Measurements from ENCODE around the gene TRAF3IP1. TPM values are rescaled to one million over a fixed set of nuclear protein-coding genes. Genes with fewer than 3 reads are reported as not detected.
"Not testable (repeated sequence)": the region's sequence is repeated elsewhere in the genome, so short reads cannot be mapped to it uniquely, and the experiment has no call there.

The TRAF3IP1 gene
- total RNA-seq, 2 experiments from 2014 or later, result 7.9 to 9.2 TPM

DNA sequence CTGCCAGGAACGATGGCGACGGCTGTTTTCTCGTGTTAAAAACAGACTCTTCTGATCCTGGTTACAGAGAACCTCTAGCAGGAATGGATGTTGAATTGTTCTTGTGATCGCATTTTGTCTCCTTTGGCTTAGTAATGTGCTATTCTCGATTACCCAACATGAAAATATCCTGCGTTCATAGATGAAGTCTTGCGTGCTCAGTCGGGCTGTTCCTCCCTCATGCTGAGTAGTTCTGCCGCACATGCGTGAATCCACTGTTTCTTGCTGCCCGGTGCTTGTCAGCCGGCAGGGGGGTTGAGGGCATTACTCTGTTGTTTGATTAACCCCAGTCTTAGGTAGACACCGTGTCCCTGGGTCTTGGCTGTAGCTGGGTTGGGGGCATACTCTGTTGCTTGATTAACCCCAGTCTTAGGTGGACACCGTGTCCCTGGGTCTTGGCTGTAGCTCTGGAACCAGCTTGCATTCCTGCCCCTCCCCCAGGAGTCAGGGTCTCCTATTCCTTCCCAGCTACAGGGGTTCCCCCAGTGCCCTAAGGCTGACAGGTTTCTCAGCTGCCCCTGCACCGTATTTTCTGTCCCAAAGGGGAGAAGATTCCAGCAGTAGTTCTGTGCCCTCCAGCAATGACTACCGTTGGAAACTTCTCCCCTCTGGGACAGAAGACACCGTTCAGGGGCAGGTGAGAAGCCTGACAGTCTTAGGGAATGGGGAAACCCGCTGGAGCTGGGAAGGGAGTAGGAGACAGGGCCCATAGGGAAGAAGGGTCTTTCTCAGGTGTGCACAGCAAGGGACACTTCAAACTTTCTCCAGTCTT lies 84.3 kb downstream of the TRAF3IP1 start:
- Mint-ChIP-seq H3K27ac (no peak overlapping the region), H3K4me3 (no peak overlapping the region), H3K27me3 (no peaks in the 10 kb centered on the region), H3K36me3 (ENCODE audit: low read depth) (no peaks in the 10 kb centered on the region), H3K9me3 (no peaks in the 10 kb centered on the region), H3K4me1 (peaks cover 5% of the 10 kb centered on the region)
- CTCF ChIA-PET, result interaction anchor here (0.5 kb wide), 2 partner anchors 98 to 1848 kb away, joined by 3 to 6 read pairs; no protein-coding TSS in a partner anchor
- POLR2A ChIA-PET, result no interaction called here
- no peak for DNase-seq

- H3K4me1 Mint-ChIP-seq, POLR2A ChIA-PET: not testable (repeated sequence)
Measured at GRCh38 chr2:238405217-238405555, 84.9 kb downstream of the TRAF3IP1 start.

DNA sequence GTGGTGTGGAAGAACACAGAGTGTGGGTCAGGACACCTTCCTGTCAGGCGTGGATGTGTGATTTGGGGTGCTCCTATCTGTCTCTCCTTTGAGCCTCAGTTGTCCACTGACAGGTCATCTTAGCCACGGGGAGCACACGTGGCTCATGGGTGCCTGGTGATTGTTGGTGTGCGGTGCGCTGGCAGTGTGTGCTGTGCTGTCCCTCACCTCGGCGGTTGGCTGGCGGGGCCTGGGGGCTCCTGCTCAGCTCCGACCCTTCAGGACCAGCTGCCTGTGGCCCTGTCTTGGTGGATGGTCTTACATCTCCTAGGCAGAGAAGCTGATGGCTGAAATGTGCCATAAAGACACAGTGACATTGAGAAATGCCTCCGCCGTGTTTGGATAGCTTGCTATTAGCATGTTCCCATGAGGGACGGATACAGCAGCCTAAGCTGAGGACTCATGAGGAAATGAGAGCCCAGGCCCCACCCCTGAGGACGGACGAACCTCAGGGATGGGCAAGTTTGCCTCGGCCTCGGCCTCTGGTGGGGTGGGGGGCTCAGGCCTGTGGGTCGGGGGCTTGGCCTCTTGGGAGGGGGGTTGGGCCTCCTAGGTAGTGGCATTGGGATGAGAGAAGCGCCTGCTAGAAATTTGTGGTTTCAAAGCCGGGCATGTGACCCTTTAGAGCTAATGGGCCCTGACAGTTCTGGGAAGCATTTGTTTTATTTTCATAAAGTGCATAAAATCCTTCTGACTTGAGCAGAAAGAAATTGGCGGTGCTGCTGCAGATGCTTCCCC lies 86.1 kb downstream of the TRAF3IP1 start:
- no peaks in the 10 kb centered on the region for H3K36me3 Mint-ChIP-seq (ENCODE audit: low read depth)
- H3K4me3 Mint-ChIP-seq, result no peak overlapping the region
- peaks cover 5% of the 10 kb centered on the region for H3K4me1 Mint-ChIP-seq
- no peak overlapping the region for H3K27ac Mint-ChIP-seq
- no peak for DNase-seq
- CTCF ChIA-PET, result interaction anchor here (1.0 to 1.2 kb wide), 2 partner anchors 8 to 10 kb away, joined by 3 to 6 read pairs; no protein-coding TSS in a partner anchor
- no peaks in the 10 kb centered on the region for H3K27me3 Mint-ChIP-seq
- POLR2A ChIA-PET, result interaction anchor here (0.6 kb wide), 1 partner anchor 380 kb away, joined by 3 read pairs; no protein-coding TSS in a partner anchor
- H3K9me3 Mint-ChIP-seq, result no peaks in the 10 kb centered on the region

More at GRCh38 chr2:238405217-238405555, 84.9 kb downstream of the TRAF3IP1 start:
- H3K36me3 Mint-ChIP-seq (ENCODE audit: low read depth); H3K9me3 Mint-ChIP-seq; H3K27me3 Mint-ChIP-seq; H3K27ac Mint-ChIP-seq; CTCF ChIA-PET; H3K4me3 Mint-ChIP-seq; DNase-seq: not testable (repeated sequence)

- no peaks in the 10 kb centered on the region for H3K27me3 Mint-ChIP-seq
- peaks cover 5% of the 10 kb centered on the region for H3K4me1 Mint-ChIP-seq
- POLR2A ChIA-PET, result interaction anchor here (0.6 kb wide), 1 partner anchor 379 kb away, joined by 3 read pairs; no protein-coding TSS in a partner anchor
- H3K4me3 Mint-ChIP-seq, result no peak overlapping the region
- CTCF ChIA-PET, result interaction anchor here (1.2 kb wide), 1 partner anchor 10 kb away, joined by 6 read pairs; no protein-coding TSS in a partner anchor
- H3K36me3 Mint-ChIP-seq (ENCODE audit: low read depth), result no peaks in the 10 kb centered on the region
- no peaks in the 10 kb centered on the region for H3K9me3 Mint-ChIP-seq
- no peak for DNase-seq
- H3K27ac Mint-ChIP-seq, result no peak overlapping the region
Measured at GRCh38 chr2:238406998-238407285, 86.6 kb downstream of the TRAF3IP1 start.

- POLR2A ChIA-PET, result no interaction called here
- H3K27ac Mint-ChIP-seq, result no peak overlapping the region
Measured at GRCh38 chr2:238407566-238407965, 87.2 kb downstream of the TRAF3IP1 start.

DNA sequence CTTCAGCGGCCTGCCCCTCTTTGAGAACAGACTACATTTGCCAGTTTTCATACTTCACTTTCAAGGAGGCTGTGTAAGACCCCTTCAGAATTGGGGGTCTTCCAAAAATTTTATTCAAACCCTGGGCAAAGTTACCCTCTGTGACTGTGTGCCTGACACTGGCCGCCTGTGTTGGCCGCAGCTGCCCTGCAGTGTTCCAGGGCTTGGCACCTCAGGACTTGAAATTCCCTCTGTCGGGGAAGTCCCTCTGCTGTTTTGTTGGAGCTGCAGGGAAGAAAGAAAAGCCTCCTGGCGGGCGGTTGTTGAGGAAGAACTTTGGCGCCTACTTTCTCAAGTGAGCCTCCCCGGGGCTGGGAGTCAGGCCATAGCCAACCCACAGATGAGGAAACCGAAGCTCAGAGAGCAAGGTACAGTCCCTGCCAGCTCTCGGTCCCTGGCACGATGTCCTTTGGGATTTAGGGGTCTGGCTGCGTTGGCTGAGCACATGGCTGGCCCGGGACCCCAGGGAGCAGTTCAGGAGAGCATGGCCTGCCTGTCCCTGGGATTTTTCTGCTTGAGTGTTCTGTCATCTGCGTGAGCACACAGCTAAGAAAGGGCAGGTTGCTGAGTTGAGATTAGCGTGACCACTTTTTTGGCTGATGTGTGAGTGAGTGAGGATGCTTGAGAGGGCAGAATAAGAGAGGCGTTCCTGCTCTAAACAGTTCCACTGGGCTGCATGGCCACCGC lies 88.5 kb downstream of the TRAF3IP1 start:
- Mint-ChIP-seq H3K36me3 (ENCODE audit: low read depth) (no peaks in the 10 kb centered on the region), H3K4me3 (no peak overlapping the region), H3K9me3 (no peaks in the 10 kb centered on the region), H3K4me1 (peaks cover 5% of the 10 kb centered on the region), H3K27ac (no peak overlapping the region), H3K27me3 (no peaks in the 10 kb centered on the region)
- DNase-seq, result no peak
- CTCF ChIA-PET, result interaction anchor here (1.1 kb wide), 1 partner anchor 14 kb away, joined by 3 read pairs; no protein-coding TSS in a partner anchor
- POLR2A ChIA-PET, result interaction anchor here (0.6 kb wide), 1 partner anchor 32 kb away, joined by 3 read pairs; no protein-coding TSS in a partner anchor

More at GRCh38 chr2:238407566-238407965, 87.2 kb downstream of the TRAF3IP1 start:
- Mint-ChIP-seq H3K9me3 (no peaks in the 10 kb centered on the region), H3K36me3 (ENCODE audit: low read depth) (no peaks in the 10 kb centered on the region), H3K27me3 (no peaks in the 10 kb centered on the region), H3K4me3 (no peak overlapping the region), H3K4me1 (peaks cover 5% of the 10 kb centered on the region)
- CTCF ChIA-PET, result no interaction called here
- no peak for DNase-seq

GRCh38 chr2:238409341-238410199 lies 89.3 kb downstream of the TRAF3IP1 start:
- peaks cover 5% of the 10 kb centered on the region for H3K4me1 Mint-ChIP-seq
- H3K9me3 Mint-ChIP-seq, result no peaks in the 10 kb centered on the region
- no peak overlapping the region for H3K27ac Mint-ChIP-seq
- ChIA-PET CTCF (interaction anchor here (1.1 kb wide), 1 partner anchor 15 kb away, joined by 3 read pairs; no protein-coding TSS in a partner anchor), POLR2A (interaction anchor here (0.6 kb wide), 1 partner anchor 33 kb away, joined by 3 read pairs; no protein-coding TSS in a partner anchor)
- no peak for DNase-seq
- H3K4me3 Mint-ChIP-seq, result no peak overlapping the region
- no peaks in the 10 kb centered on the region for H3K36me3 Mint-ChIP-seq (ENCODE audit: low read depth)
- H3K27me3 Mint-ChIP-seq, result no peaks in the 10 kb centered on the region

DNA sequence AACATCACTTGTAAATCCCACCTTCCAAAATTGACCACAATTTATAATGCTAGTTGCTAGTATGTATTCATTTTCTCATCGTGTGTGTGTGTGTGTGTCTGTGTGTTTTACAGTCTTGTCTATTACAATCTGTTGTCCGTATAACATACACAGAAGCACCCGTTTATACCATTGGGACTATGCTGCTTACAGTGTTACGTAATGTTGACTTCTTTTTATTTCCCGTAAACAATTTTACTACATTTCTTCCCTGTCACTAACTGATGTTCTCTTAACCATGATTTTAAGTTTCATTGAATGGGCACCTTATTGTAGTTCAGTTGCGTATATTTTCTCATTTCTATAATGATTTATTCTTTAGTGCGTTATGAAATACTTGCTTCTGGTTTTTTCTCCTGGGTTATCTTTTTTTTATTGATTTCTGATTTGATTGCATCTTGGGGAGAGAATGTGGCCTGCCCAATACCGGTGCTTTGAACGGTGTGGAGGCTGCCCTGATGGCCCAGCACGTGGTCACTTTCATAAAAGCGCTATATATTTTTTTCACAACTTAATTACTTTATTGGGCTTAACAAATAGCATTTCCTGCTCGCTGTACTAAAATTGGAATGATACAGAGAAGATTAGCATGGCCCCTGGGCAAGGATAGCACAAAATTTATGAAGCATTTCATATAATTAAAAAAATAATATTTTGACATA lies 91.9 kb downstream of the TRAF3IP1 start:
- H3K27me3 Mint-ChIP-seq, result no peaks in the 10 kb centered on the region
- H3K36me3 Mint-ChIP-seq (ENCODE audit: low read depth), result no peaks in the 10 kb centered on the region
- POLR2A ChIA-PET, result no interaction called here
- peaks cover 3% of the 10 kb centered on the region for H3K4me1 Mint-ChIP-seq
- CTCF ChIA-PET, result no interaction called here
- peaks cover 10% of the 10 kb centered on the region for H3K9me3 Mint-ChIP-seq
- no peak overlapping the region for H3K4me3 Mint-ChIP-seq
- no peak for DNase-seq
- no peak overlapping the region for H3K27ac Mint-ChIP-seq

GRCh38 chr2:238413368-238413767 lies 93.0 kb downstream of the TRAF3IP1 start:
- Mint-ChIP-seq H3K4me1 (peaks cover 3% of the 10 kb centered on the region), H3K36me3 (ENCODE audit: low read depth) (no peaks in the 10 kb centered on the region), H3K4me3 (no peak overlapping the region), H3K27ac (no peak overlapping the region), H3K27me3 (no peaks in the 10 kb centered on the region), H3K9me3 (peaks cover 10% of the 10 kb centered on the region)
- DNase-seq, result no peak
- POLR2A ChIA-PET, result no interaction called here
- CTCF ChIA-PET, result interaction anchor here (1.7 kb wide), 1 partner anchor 10 kb away, joined by 7 read pairs; no protein-coding TSS in a partner anchor

DNA sequence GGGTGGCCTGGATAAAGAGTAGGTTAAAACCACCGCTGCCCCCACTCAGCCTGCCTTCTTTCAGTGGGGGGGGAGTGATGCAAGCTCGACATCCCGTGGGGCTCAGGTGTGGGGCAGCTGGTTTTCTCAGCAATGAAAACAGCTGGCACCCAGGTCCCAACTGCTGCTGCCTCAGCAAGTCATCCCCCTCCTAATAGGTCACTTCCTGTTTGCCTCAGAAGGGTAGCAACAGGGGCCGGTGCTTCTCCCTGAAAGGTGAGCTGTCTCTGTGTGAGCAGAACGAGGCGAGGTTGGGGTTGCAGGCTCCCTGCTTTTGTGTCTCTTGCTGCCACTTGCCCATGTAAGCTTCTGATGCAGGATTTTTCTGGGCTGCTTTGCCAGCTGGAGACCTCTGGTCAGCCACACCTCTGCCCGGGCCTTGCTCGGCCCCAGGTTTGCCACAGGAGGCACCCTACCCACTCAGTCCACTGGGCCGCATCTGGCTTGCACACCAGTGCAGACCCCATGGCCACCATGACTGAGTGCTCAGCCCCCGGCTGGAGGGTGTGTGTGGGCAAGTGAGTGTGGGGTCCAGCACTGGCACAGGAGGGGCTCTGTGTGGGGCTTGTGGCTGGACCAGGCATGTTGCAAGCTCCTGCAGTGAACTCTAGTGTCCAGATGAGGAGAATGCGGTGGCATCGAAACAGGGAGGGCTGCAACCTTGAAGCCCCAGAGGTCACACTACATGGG lies 94.9 kb downstream of the TRAF3IP1 start:
- no peaks in the 10 kb centered on the region for H3K27me3 Mint-ChIP-seq
- H3K9me3 Mint-ChIP-seq, result peaks cover 10% of the 10 kb centered on the region
- H3K36me3 Mint-ChIP-seq (ENCODE audit: low read depth), result no peaks in the 10 kb centered on the region
- CTCF ChIA-PET, result interaction anchor here (0.6 to 1.7 kb wide), 4 partner anchors 9 to 59 kb away, joined by 3 to 7 read pairs (median 3); no protein-coding TSS in a partner anchor
- POLR2A ChIA-PET, result no interaction called here
- H3K27ac Mint-ChIP-seq, result no peak overlapping the region
- DNase-seq, result no peak
- no peak overlapping the region for H3K4me3 Mint-ChIP-seq
- H3K4me1 Mint-ChIP-seq, result peaks cover 3% of the 10 kb centered on the region

GRCh38 chr2:238415893-238416292 lies 95.6 kb downstream of the TRAF3IP1 start:
- POLR2A ChIA-PET, result no interaction called here
- Mint-ChIP-seq H3K9me3 (peaks cover 10% of the 10 kb centered on the region), H3K4me1 (peaks cover 3% of the 10 kb centered on the region), H3K4me3 (no peak overlapping the region), H3K36me3 (ENCODE audit: low read depth) (no peaks in the 10 kb centered on the region), H3K27me3 (no peaks in the 10 kb centered on the region), H3K27ac (no peak overlapping the region)
- CTCF ChIA-PET, result interaction anchor here (1.3 kb wide), 1 partner anchor 58 kb away, joined by 3 read pairs; no protein-coding TSS in a partner anchor
- DNase-seq, result no peak
